ENCODE measurements around the gene ZNF138.
"Not testable (repeated sequence)": the region's sequence is repeated elsewhere in the genome, so short reads cannot be mapped to it uniquely, and the experiment has no call there.

Gene ZNF138

DNA sequence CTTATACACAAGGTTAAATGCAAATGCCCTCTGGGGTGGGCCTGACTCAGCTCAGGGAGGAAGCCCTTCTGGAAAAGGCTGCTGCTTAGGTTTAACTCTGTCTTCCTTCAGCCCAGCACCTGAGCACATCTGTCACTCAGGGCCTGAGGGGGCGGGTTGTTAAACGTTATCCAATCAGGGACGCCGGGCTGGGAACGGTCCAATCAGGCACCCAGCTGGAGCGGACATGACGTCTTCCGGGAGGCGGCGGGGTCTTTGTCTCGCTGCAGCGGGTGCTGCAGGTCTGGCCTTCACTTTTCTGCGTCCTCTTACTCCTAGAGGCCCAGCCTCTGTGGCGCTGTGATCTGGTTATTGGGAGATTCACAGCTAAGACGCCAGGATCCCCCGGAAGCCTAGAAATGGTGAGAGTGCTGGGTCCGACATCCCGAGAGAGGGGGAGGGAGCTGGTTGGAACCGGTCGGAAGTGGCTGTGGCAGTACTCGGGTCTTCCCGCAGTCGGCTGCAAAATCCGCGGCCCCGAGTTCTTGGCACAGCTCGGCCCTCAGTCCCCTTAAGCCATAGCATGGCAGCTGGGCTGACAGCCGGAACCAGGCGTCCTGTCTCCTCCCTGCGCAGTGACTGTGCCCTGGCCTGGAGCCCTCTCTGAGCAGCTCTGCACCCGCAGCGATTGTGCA lies at the start of gene ZNF138:
ZNF138 (plus strand) TSS at position 258 of the 674 bp plus-strand sequence; CDS start at position 399, 141 bp downstream.
- peak; percentile 100 for DNase-seq (ENCODE audit: low spot score)

DNA sequence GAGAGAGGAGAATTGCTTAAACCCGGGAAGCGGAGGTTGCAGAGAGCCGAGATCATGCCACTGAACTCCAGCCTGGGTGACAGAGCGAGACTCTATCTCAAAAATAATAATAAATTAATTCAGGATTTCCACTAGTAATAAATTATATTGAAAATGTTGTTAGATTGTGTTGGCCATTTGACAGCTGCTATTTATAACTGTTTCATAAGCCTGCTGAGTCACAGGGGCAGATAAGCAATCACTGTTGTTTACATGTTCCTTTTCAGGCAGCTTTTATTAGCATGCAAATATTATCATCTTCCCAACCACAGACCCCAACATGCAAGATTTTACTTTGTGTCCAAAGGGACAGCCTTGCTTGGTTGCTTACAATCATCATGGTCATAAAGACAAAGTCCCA lies 49.5 kb upstream of the ZNF138 start:
- DNase-seq (ENCODE audit: low spot score), result no peak

DNA sequence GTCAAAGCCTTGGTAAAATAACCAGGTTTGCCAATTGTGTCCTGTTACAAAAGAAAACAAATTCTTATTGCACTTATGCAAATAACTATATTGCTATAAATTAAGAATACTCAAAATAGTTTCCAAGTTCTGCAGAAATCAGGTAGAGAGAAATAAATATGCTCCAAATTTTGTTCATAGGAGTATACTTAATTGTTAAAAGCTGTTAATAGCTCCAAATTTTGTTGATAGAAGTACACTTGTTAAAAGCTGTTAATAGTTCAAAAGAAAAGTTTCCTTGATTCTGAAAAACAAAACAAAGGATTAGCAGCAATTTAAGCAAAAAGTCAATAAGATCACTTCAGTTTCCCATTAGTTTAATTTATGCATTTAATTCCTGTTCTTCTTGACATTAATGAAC lies 46.4 kb upstream of the ZNF138 start:
- peak; percentile 39 for DNase-seq (ENCODE audit: low spot score)

DNA sequence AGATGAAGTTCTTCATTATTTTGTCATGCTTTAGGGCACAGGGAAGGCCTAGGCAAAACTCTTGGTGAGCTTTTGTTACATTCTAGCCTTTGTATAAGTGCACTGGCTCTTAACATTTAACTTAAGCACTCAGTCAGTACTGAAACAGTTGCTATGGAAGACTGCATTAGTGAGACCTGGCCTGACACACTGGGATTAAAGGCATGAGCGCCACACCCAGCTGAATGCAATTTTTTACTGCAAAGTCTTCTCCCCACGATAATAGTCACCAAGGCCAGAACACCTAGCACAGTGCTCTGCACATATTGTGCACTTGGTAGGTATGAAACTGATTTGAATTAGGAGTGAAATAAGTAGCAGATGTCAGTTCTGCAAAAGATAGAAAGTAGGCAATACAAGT lies 41.2 kb upstream of the ZNF138 start:
- DNase-seq (ENCODE audit: low spot score), result no peak

DNA sequence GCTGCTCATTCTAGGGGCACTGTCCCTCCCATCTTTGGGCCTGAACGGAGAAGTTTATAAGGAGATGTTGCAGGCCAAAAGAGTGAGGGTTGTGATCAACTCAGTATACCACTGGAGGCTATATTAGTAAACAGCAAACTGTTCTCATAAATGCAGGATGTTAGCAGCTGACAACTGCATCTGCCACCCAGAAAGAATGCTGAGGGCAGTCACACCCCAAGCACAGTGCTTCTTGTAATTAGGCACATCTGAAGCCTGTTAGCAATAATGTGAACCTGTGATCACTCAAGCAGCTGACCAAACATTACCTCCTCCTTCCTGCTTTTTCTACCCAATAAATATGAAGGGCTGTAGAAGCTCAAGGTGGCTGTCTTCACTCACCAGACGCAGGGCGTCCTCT lies 38.4 kb upstream of the ZNF138 start:
- DNase-seq (ENCODE audit: low spot score), result no peak

DNA sequence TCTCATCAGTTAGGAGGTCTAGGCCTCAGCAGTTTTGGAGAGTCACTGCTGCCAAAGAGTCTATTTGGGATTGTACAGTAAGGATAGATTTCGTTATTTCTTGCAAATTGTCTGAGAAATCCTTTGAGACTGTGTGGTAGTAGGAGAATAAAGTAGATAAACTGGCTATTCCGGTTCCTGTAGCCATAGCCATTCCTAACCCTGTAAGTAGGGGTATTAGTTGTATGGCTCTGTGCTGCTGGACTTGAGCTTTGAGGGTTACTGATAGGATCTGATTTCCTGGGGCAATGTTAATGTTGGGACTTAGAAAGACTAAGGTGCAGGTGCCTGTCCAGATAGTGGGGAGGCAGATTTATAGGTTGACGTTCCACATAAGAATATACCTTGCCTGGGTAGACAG lies 36.1 kb upstream of the ZNF138 start:
- no peak for DNase-seq (ENCODE audit: low spot score)

DNA sequence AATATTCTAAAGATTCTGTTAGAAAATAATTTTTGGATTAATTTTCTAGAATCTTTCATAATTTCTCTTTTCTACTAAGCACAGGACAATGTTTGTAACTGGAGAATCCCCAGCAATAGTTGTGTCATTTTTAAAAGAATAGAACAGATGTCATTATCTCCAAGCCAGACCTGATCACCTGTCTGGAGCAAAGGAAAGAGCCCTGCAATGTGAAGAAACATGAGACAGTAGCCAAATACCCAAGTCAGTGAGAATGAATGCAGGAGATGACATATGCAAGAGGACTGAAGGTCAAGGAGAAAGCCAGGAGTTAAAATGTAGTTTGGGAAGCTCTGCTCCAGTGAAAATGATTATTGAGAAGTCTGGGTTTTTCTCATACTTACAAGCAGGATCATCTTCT lies 25.4 kb upstream of the ZNF138 start:
- DNase-seq (ENCODE audit: low spot score), result no peak

DNA sequence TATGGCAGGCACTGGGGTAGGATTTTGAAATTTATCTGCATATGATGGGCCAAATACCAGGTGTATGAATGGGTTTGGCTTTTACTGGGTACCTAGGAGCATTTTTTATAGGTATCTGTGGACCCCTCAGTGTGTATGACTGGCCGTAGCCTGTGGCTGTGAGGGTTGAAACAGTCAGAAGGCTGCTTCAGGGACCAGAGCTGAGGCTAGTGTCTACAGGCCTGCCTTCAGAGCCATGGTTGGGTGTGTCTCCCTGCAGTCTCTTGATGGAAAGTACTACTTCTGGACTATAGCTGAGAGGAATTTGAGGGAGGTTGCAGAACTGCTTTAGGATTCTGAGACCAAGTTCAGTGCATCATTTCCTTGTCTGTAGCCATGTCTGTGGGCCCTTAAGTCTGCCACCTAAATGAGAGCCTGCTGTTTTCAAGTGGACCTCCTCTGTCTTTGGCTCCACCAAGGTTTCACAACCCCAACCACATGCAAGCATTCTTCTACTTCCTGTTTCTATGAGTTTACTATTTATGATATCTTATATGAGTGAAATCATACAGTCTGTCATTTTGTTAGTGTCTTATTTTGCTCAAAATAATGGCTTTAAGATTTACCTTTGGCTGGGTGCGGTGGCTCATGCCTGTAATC lies 19.9 kb upstream of the ZNF138 start:
- no peak for DNase-seq (ENCODE audit: low spot score)

DNA sequence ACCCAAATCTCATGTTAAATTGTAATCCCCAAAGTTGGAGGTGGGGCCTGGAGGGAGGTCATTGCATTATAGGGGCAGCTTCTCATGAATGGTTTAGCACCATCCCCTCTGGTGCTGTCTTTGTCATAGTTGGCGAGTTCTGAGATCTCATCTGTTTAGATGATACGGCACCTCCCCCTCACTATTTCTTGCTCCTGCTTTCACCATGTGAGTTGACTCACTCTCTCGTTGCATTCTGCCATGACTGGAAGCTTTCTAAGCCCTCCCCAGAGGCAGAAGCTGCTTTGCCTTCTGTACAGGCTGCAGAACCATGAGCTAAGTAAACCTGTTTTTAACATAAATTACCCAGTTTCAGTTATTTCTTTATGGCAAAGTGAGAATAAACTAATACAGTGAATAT lies 18.9 kb upstream of the ZNF138 start:
- no peak for DNase-seq (ENCODE audit: low spot score)

DNA sequence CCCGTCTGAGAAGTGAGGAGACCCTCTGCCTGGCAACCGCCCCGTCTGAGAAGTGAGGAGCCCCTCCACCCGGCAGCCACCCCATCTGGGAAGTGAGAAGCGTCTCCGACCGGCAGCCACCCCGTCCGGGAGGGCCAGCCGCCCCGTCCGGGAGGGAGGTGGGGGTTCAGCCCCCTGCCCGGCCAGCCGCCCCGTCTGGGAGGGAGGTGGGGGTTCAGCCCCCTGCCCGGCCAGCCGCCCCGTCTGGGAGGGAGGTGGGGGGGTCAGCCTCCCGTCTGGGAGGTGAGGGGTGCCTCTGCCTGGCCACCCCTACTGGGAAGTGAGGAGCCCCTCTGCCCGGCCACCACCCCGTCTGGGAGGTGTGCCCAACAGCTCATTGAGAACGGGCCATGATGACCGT lies 9.4 kb upstream of the ZNF138 start:
- not testable (repeated sequence) for DNase-seq (ENCODE audit: low spot score)

DNA sequence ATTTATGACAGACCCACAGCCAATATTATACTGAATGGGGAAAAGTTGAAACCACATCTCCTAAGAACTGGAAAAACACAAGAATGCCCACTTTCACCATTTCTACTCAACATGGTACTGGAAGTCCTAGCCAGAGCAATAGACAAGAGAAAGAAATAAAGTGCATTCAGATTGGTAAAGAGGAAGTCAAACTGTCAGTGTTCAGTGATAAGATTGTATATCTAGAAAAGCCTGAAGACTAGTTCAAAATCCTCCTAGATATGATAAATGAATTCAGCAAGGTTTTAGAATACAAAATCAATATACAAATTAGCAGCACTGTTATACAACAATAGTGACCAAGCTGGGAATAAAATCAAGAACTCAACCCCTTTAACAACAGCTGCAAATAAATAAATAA lies 6.9 kb upstream of the ZNF138 start:
- DNase-seq (ENCODE audit: low spot score), result no peak

DNA sequence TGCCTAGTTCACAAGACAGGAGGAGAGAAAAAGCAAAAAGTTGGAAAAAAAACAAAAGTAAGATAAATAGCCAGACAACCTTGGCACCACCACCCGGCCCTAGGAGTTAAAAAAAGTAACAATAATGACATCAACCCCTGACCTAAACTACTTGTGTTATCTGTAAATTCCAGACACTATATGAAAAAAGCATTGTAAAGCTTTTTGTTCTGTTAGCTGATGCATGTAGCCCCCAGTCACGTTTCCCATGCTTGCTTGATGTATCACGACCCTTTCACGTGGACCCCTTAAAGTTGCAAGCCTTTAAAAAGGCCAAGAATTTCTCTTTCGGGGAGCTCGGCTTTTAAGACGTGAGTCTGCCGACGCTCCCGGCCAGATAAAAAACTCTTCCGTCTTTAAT lies 5.0 kb upstream of the ZNF138 start:
- not testable (repeated sequence) for DNase-seq (ENCODE audit: low spot score)

DNA sequence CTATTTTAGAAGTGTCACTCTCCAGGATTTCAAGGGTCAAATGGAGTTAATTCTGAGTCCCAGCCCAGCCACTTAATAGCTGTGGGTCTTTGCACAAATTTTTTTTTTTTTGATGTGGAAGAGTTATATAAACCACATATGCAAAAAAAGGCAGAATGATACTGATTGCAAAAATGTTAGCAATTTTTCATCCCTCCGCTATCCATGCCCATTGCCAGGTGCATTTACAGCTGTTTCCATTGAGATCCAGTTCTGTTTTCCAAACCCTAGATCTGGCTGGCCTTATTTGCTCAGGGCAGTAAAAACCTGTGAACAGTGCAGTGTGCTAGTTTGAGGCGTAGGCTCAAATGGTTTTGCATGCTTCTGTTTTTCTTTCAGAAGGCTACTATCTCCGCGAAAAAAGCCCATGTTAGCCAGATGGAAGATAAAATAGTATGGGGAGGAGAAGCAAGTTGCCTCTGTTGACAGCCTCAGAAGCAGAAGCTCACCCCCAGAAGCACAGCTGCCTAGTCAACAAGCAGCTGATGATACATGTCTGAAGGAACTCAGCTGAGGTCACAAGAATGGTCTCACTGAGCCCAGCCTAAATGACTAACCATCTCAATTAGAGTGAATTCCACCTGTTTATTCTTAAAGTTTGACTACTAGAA lies 997 bp upstream of the ZNF138 start:
- peak; percentile 47 for DNase-seq (ENCODE audit: low spot score)

DNA sequence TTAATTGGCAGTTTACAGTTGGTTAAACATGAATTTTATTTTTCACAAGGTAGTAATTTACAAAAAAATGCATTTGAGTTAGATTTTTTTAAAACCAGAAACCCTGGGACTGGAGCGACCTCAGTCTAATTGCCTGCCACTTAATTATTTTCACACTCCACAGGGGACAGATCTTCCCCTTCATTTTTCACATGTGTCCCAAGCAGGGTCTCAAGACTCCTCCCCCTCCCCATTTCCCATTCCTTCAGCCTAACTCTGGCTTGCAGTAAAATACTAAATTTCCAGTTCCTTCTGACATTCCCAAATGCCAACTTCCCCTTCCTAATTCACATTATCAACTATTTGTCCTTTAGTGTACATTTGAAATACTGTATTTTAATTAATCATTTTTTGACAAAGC lies 948 bp downstream of the ZNF138 start:
- DNase-seq (ENCODE audit: low spot score), result peak; percentile 18

DNA sequence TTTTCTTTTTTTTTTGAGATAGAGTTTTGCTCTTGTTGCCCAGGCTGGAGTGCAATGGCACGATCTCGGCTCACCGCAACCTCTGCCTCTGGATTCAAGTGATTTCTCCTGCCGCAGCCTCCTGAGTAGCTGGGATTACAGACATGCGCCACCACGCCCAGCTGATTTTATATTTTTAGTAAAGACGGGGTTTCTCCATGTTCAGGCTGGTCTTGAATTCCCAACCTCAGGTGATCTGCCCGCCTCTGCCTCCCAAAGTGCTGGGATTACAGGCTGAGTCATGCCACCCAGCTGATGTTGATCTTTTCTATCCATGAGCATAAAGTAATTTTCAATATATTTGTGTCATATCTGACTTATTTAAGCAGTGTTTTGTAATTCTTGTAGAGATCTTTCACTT lies 4.9 kb downstream of the ZNF138 start:
- not testable (repeated sequence) for DNase-seq (ENCODE audit: low spot score)

DNA sequence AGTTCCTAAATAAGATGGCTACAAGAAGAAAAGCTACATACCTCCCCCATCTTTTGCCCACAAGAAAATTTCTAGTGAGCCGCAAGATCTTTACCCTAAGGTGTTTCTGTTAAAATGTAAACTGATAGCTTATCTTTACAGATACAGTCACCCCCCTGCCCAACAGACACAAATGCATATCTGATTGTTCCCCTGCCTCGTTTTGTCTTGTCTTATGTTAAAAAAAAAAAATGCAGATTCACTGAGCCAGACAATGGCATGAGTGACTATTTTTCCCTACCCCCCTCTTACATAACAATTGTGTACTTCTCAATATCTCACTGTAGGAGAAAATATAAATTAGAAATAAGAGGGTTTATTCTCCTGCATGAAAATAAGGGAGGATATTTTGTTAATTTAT lies 8.5 kb downstream of the ZNF138 start:
- no peak for DNase-seq (ENCODE audit: low spot score)

DNA sequence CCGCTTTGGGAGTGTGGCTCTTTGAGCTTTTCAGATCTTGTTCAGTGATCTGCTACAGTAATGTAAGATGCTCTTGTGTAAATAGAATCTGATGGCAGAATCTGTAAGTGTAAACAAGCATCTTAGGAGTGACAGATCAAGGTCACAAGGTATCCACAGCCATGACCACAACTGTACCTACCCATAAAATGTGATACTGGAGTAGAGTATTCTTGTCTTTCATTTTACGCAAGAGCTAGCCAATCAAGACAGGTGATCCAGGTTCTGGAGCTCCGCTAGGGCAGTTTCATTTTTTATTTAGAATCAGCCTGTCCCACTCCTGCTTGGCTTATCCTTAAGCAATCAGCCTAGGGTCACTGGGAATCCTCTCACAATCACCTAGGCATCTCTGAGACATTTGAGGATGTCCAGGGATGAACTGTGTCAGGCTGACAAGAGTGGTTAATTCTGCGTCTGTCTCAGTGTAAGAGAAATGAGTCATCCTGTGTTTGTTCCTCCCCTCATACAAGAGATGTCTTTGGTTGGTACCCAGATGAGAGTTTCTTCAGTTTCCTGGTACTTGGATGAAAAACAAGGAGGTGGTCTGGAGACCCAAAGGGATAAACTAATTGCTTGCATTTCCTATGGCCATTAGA lies 13.6 kb downstream of the ZNF138 start:
- DNase-seq (ENCODE audit: low spot score), result no peak

DNA sequence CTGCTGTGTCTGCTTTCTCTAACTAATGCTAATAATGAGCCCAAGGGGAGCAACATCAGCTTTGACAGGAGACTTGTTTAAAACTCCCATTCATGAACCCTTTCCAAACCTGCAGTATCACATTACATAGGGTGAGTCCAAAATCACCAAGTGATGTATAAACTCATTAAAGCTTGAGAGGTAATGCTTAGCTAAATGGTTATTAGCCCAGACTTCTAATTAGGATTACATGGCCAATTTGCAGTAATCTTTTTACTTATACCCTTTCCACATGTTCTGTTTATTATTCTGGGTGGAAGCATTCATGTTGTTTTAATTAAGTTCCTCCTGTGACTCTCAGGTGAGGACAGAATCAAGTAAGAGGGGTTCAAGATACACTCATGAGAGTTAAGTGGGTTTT lies 17.5 kb downstream of the ZNF138 start:
- DNase-seq (ENCODE audit: low spot score), result no peak

DNA sequence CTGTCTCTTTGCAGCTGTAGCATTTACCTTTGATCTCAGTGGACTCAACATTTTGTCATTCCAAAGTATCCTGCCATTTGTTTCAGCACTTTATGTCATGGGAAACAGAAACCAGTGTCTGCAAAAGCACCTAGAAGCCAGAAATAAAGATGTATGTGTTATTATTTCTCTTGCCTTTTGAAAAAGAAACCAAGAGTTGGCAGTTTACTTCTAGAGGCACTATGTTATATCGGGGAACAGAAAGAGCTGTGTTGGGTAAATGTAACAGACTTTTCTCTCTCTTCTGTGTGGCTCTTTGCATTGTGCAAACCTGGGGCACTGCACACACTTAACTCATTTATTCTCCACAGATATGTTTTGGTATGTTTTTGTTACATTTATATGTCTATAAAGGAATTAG lies 36.7 kb downstream of the ZNF138 start:
- no peak for DNase-seq (ENCODE audit: low spot score)

DNA sequence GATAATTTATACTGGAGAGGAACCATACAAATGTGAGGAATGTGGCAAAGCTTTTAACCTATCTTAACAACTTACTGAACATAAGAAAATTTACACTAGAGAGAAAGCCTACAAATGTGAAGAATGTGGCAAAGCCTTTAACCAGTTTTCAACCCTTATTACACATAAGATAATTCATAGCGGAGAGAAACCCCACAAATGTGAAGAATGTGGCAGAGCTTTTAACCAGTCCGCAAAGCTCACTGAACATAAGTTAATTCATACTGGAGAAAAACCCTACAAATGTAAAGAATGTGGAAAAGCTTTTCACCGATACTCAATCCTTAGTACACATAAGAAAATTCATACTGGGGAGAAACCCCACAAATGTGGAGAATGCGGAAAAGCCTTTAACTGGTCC lies 37.9 kb downstream of the ZNF138 start:
- no peak for DNase-seq (ENCODE audit: low spot score)

DNA sequence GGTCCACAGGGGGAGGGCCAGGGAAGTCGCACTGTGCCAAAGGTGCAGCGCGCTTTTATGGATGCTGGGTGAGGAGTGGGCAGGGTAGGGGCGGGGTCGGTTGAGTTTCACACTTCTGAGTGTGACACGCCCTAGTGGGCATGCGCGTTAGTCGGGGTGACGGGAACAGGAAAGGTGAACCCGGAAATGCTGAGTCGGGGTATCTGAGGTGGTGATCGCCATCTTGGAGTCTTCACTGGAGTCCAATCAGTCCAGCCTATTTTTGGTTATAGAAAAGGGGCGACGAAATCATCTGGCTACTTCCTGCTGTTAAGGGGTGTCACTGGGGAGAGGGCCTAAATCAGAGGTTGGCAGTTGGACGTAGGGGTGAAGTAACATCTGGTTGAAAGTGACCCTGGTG lies 40.8 kb downstream of the ZNF138 start:
- DNase-seq (ENCODE audit: low spot score), result no peak

DNA sequence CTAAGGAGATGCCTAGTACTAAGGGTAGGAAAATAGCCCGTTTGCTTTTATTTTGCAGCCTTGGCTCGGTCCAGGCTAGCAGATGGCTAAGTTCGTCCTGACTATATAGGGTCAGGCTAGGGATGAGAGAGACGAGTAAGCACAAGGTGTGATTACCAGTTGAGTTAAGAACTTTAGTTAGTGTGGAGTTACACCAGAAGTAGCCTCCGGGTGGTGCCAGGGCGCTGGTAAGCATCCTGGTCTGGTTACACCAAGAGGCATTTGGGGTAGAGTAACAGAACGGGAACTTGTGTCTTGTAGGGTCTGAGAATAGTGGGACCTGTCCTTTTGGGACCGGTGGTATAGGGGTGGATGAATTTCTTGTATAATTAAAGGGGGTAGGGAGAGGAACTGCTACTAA lies 41.6 kb downstream of the ZNF138 start:
- DNase-seq (ENCODE audit: low spot score), result peak; percentile 19

DNA sequence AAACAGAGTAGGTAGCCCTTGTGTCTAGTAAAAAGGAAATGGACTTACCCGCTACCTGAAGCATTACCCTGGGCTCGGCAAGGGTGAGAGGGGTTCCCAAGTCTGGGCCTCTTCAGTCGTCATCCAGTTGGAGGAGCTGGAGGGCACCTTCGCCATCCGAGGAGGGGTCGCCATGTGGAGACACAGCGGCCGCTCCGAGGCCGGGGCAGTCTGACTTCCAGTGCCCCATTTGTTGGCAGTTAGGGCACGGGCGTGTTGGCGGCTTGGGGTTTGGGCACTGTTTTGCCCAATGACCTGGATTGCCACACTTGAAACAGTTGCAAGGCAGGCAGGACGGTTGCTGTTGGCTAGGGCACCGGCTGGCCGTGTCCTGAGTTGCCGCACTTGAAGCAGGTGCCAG lies 43.8 kb downstream of the ZNF138 start:
- DNase-seq (ENCODE audit: low spot score), result not testable (repeated sequence)
